Mucosa of stomach (tissue), 1 donor: Measurements from ENCODE around the gene MED28.
A peak's percentile ranks its signal among the peaks of the same experiment; 100 is the strongest.
"Not testable (repeated sequence)": the region's sequence is repeated elsewhere in the genome, so short reads cannot be mapped to it uniquely, and the experiment has no call there.

Source experiments
- H3K27me3 ChIP-seq: one replicate; pipeline ENCODE4 v1.7.0; 2013; ENCODE audit warnings: mild to moderate bottlenecking, low read length; ENCODE audit not compliant: control insufficient read depth, insufficient read depth
- H3K36me3 ChIP-seq: one replicate; pipeline ENCODE4 v1.7.0; 2013; ENCODE audit warnings: low read length; ENCODE audit not compliant: control insufficient read depth, insufficient read depth
- H3K4me1 ChIP-seq: one replicate; pipeline ENCODE4 v1.7.0; 2013; ENCODE audit warnings: mild to moderate bottlenecking, low read length; ENCODE audit not compliant: control insufficient read depth, insufficient read depth
- H3K4me3 ChIP-seq: one replicate; pipeline ENCODE4 v1.7.0; 2013; ENCODE audit warnings: low read length
- H3K9ac ChIP-seq: one replicate; pipeline ENCODE4 v1.7.0; 2013; ENCODE audit warnings: mild to moderate bottlenecking, low read length, moderate library complexity
- H3K9me3 ChIP-seq: one replicate; pipeline ENCODE4 v1.7.0; 2013; ENCODE audit warnings: mild to moderate bottlenecking, low read length, moderate library complexity; ENCODE audit not compliant: control insufficient read depth
- donor health status: Pancreatic carcinoma.

MED28 gene

DNA sequence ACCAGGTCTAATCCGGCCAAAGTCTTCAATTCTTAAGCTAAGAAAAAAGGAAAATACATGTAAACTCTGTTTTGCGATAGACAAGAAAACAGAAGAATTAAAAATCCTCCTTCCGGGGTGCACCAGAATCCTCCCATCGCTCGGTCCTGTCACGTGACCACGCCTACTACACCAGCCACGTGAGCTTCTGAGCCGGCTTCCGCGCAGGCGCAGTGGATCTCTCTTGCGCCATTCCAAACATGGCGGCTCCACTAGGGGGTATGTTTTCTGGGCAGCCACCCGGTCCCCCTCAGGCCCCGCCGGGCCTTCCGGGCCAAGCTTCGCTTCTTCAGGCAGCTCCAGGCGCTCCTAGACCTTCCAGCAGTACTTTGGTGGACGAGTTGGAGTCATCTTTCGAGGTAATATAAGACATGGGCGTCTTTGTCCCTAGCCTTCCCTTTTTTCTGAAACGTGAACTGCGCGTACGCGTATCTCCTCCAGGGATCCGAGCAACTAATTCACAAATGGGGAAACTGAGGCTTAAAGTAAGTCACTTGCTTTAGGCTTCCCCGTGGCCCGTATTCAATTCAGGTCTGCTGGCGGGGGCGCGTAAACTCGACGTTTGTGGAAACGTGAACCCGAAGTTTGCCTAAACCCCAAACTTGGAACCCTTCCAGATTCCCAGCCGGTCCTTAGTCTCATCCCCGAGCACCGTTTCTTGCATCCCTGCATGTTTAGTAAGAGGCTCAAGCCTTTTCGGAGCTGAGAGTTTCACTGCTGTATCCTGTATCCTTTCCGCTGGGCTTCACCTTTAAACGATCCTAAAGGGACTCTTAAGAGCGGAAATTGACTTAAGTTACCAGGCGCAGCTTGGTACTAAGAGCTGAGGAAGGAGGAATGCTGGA, at the start of gene MED28:
Gene MED28, plus strand, starts transcription at position 226 of the 884 bp plus-strand sequence. Its CDS starts 14 bp downstream, at position 240.
- Histone ChIP-seq H3K36me3 (no peaks in the 10 kb centered on the region), H3K4me1 (peaks cover 14% of the 10 kb centered on the region), H3K9ac (peak within 1 kb of the TSS; percentile 95), H3K27me3 (no peaks in the 10 kb centered on the region), H3K9me3 (no peaks in the 10 kb centered on the region), H3K4me3 (peak within 1 kb of the TSS; percentile 96)

DNA sequence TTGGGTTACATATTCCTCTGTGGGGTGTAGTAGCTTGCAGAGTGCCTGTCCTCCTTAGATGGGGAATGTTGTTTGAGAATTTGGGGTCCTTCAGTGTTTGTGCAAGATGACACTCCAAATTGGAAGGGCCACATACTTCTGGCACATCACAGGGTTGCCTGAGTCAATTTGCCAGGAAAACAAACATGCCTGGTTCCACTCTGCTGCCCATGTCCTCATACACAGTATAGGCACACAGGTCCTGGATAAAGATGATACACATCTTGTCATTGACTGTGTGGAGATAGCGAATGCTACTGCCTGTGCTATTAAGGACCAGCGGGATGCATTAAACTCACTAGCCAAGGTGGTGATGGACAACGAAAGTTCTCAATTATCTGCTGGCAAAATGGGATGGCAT, 48.6 kb upstream of the MED28 start:
- Histone ChIP-seq H3K36me3 (no peaks in the 10 kb centered on the region), H3K9me3 (no peaks in the 10 kb centered on the region), H3K27me3 (no peaks in the 10 kb centered on the region), H3K9ac (no peak overlapping the region), H3K4me1 (no peaks in the 10 kb centered on the region), H3K4me3 (no peak overlapping the region)

GRCh38 chr4:17567271-17567670, 47.2 kb upstream of the MED28 start:
- Histone ChIP-seq H3K27me3 (no peaks in the 10 kb centered on the region), H3K9me3 (no peaks in the 10 kb centered on the region), H3K4me1 (no peaks in the 10 kb centered on the region), H3K36me3 (no peaks in the 10 kb centered on the region), H3K4me3 (no peak overlapping the region), H3K9ac (no peak overlapping the region)

DNA sequence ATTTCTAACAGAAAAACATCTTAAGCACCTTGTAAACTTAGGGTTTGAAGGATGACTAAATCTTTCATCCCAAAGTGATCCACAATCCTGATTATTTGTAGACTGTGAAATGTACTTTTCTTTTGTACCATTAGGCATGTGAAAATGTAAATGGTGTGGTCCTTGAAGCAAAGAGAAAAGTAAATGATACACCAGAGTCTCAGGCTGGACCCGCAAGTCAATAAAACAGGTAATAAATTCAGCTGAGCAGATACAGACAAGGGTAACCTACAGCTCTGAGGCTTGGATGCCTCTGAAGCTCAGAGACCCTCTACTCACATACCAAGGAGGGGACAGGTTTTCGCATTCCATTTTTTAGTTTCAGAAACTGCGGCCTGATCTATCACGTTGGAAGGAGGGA, 40.2 kb upstream of the MED28 start:
- Histone ChIP-seq H3K9ac (no peak overlapping the region), H3K9me3 (no peaks in the 10 kb centered on the region), H3K4me1 (peaks cover 13% of the 10 kb centered on the region), H3K27me3 (no peaks in the 10 kb centered on the region), H3K36me3 (no peaks in the 10 kb centered on the region), H3K4me3 (no peak overlapping the region)

DNA sequence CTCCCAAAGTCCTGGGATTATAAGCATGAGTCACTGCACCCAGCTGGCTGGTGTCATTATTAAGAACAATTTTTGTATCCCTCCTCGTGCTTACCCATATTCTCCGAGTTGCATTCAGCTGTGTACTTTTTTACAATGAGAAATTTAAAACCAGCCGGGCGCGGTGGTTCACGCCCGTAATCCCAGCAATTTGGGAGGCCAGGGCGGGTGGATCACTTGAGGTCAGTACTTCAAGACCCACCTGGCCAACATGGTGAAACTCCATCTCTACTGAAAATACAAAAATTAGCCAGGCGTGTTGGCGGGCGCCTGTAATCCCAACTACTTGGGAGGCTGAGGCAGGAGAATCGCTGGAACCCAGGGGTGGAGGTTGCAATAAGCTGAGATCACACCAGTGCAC, 39.3 kb upstream of the MED28 start:
- H3K9me3 ChIP-seq, H3K9ac ChIP-seq, H3K36me3 ChIP-seq, H3K4me3 ChIP-seq, H3K27me3 ChIP-seq: not testable (repeated sequence)
- H3K4me1 ChIP-seq: peaks cover 13% of the 10 kb centered on the region

DNA sequence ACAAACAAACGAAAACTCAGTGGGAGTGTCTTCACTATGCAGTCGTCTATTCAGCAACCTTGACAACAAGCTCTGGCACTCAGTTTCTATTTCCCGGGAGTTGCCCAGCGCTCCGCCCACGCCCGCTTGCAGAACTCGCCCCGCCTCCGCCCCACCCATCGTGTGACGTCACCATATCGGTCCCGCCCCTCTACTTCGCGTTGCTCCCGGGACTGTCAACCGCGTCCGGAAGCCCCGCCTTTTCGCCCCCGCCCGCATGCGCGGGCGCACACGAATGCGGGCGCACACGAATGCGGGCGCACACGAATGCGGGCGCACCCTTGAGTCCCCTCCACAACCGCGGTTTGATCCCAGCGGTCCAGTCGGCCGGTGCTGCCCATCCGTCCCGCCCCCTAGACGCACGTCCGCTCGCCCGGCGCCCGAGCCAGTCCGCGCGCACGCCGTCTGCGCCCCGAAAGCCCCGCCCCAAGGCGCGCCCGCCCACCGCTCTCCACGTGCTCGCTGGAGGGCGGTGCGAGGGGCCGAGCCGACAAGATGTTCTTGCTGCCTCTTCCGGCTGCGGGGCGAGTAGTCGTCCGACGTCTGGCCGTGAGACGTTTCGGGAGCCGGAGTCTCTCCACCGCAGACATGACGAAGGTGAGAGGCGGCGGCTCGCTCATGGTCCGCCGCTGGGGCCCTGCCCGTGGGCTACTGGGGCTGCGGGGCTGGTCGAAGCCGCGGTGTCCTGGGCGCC, 37.3 kb upstream of the MED28 start, which contains the start of gene LAP3:
Gene LAP3, plus strand, starts transcription at position 267 of the 733 bp plus-strand sequence. Its CDS starts 268 bp downstream, at position 535.
- peak within 1 kb of the TSS; percentile 86 for H3K9ac ChIP-seq
- H3K27me3 ChIP-seq: no peaks in the 10 kb centered on the region
- no peaks in the 10 kb centered on the region for H3K9me3 ChIP-seq
- peaks cover 4% of the 10 kb centered on the region for H3K36me3 ChIP-seq
- peak within 1 kb of the TSS; percentile 56 for H3K4me3 ChIP-seq
- H3K4me1 ChIP-seq: peaks cover 13% of the 10 kb centered on the region

DNA sequence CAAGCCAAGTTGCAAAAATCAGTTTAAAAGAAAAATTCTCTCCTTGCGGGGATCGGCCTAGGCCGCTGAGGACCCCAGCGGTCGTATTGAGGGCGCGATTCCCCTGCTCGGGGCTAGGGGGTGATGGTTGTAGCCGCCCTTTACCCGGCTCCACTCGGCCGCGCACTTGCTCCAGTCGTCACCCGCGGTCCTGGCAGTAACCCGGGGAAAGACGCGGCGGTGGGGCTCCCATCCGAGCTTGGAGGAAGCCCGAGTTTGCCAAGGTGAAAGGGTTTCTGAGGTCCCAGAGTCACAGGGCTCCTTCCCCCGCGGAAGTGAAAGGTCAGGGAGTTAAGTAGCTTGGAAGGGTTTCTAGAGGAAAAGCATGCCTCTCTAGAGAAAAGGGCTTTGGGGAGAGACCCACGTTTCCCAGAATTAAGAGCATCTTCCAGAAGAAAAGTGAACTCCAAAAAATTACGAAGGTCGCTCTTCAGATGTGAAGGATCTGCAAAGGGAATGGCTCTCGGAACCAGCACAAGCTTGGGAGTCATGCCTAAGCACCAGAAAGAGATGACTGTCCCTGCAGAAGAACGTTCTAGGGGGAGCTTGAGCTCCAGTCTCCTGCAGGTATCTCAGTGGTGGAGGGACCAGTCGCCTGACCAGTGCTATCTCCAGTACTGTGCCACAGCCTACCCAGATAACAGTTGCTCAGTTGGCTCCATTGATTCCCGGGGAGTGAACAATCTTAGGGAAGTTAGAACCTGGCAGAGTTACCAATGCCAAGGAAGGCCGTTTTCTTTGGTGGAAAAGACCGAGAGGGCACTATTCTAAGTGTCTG, 36.6 kb upstream of the MED28 start:
- Histone ChIP-seq H3K4me3 (peak overlapping the region; percentile 56), H3K27me3 (no peaks in the 10 kb centered on the region), H3K36me3 (peaks cover 11% of the 10 kb centered on the region), H3K9ac (peak overlapping the region; percentile 86), H3K4me1 (peaks cover 13% of the 10 kb centered on the region), H3K9me3 (no peaks in the 10 kb centered on the region)

GRCh38 chr4:17578482-17578891, 36.0 kb upstream of the MED28 start:
- peak overlapping the region; percentile 86 for H3K9ac ChIP-seq
- H3K27me3 ChIP-seq: no peaks in the 10 kb centered on the region
- H3K4me3 ChIP-seq: peak overlapping the region; percentile 56
- peaks cover 16% of the 10 kb centered on the region for H3K36me3 ChIP-seq
- H3K9me3 ChIP-seq: no peaks in the 10 kb centered on the region
- H3K4me1 ChIP-seq: peaks cover 13% of the 10 kb centered on the region

- H3K4me3 ChIP-seq: no peak overlapping the region
- H3K9me3 ChIP-seq: no peaks in the 10 kb centered on the region
- H3K36me3 ChIP-seq: peaks cover 21% of the 10 kb centered on the region
- H3K4me1 ChIP-seq: peaks cover 13% of the 10 kb centered on the region
- no peaks in the 10 kb centered on the region for H3K27me3 ChIP-seq
- H3K9ac ChIP-seq: no peak overlapping the region
Measured at GRCh38 chr4:17580969-17581368, 33.5 kb upstream of the MED28 start.

GRCh38 chr4:17583276-17583675, 31.2 kb upstream of the MED28 start:
- Histone ChIP-seq H3K9me3 (no peaks in the 10 kb centered on the region), H3K4me3 (no peak overlapping the region), H3K36me3 (peaks cover 22% of the 10 kb centered on the region), H3K27me3 (no peaks in the 10 kb centered on the region), H3K4me1 (peaks cover 6% of the 10 kb centered on the region), H3K9ac (no peak overlapping the region)

DNA sequence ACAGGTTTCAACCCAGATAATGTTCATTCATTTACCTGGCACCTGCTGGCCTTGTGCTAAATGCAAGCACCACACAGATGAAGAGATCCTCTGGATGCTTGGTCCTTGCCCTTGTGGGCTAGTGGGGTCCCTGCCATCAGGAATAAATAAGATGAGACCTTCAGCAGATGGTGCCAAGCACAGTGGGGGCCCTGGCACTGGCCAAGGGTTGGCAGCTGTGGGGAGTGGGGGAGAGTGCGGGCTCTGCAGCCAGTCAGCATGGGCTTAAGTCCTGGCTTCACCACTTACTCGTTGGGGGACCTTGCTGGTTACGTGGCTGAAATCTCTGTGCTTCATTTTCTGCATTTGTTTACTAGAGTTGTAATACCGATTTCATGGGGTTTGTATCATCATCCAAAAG, 30.5 kb upstream of the MED28 start:
- Histone ChIP-seq H3K9ac (no peak overlapping the region), H3K27me3 (no peaks in the 10 kb centered on the region), H3K4me3 (no peak overlapping the region), H3K4me1 (no peaks in the 10 kb centered on the region), H3K9me3 (no peaks in the 10 kb centered on the region), H3K36me3 (peaks cover 22% of the 10 kb centered on the region)
